ENCODE measurements around the gene RPL15.
"Not testable (repeated sequence)": the region's sequence is repeated elsewhere in the genome, so short reads cannot be mapped to it uniquely, and the experiment has no call there.

Gene RPL15

GRCh38 chr3:23877329-23877980 lies 39.5 kb upstream of the RPL15 start:
- Histone ChIP-seq H3K4me1 (peaks cover 7% of the 10 kb centered on the region), H3K79me2 (peaks cover 23% of the 10 kb centered on the region), H3K27me3 (ENCODE audit: control insufficient read depth, insufficient read depth, low read length) (no peaks in the 10 kb centered on the region), H3K4me3 (ENCODE audit: low read depth, low read length) (no peak overlapping the region), H3K4me2 (ENCODE audit: low read length) (no peak overlapping the region), H3K27ac (no peak overlapping the region), H2AFZ (no peak overlapping the region), H3K9me3 (ENCODE audit: control insufficient read depth, low read length) (no peaks in the 10 kb centered on the region), H3K36me3 (ENCODE audit: control insufficient read depth, insufficient read depth, low read length) (no peaks in the 10 kb centered on the region), H3K9ac (no peak overlapping the region)
- TF ChIP-seq CTCF (IDR thresholded peaks at IDR 0.05), result no peak

- TF ChIP-seq CTCF (IDR thresholded peaks at IDR 0.05), result no peak
- no peaks in the 10 kb centered on the region for H3K9me3 ChIP-seq (ENCODE audit: control insufficient read depth, low read length)
- H3K27ac ChIP-seq, result no peak overlapping the region
- no peaks in the 10 kb centered on the region for H3K27me3 ChIP-seq (ENCODE audit: control insufficient read depth, insufficient read depth, low read length)
- H3K4me1 ChIP-seq, result peaks cover 7% of the 10 kb centered on the region
- H3K4me3 ChIP-seq (ENCODE audit: low read depth, low read length), result no peak overlapping the region
- no peaks in the 10 kb centered on the region for H3K36me3 ChIP-seq (ENCODE audit: control insufficient read depth, insufficient read depth, low read length)
- H3K79me2 ChIP-seq, result peaks cover 21% of the 10 kb centered on the region
- no peak overlapping the region for H2AFZ ChIP-seq
- no peak overlapping the region for H3K9ac ChIP-seq
- no peak overlapping the region for H3K4me2 ChIP-seq (ENCODE audit: low read length)
Measured at GRCh38 chr3:23879485-23879884, 37.4 kb upstream of the RPL15 start.

GRCh38 chr3:23880703-23881339 lies 36.1 kb upstream of the RPL15 start:
- peaks cover 7% of the 10 kb centered on the region for H3K4me1 ChIP-seq
- H3K27me3 ChIP-seq (ENCODE audit: control insufficient read depth, insufficient read depth, low read length), result no peaks in the 10 kb centered on the region
- H3K9ac ChIP-seq, result no peak overlapping the region
- no peak for TF ChIP-seq CTCF (IDR thresholded peaks at IDR 0.05)
- H3K4me3 ChIP-seq (ENCODE audit: low read depth, low read length), result no peak overlapping the region
- no peaks in the 10 kb centered on the region for H3K36me3 ChIP-seq (ENCODE audit: control insufficient read depth, insufficient read depth, low read length)
- H3K79me2 ChIP-seq, result peaks cover 10% of the 10 kb centered on the region
- H3K4me2 ChIP-seq (ENCODE audit: low read length), result no peak overlapping the region
- H3K27ac ChIP-seq, result no peak overlapping the region
- no peaks in the 10 kb centered on the region for H3K9me3 ChIP-seq (ENCODE audit: control insufficient read depth, low read length)
- no peak overlapping the region for H2AFZ ChIP-seq

- not testable (repeated sequence) for H3K36me3 ChIP-seq (ENCODE audit: control insufficient read depth, insufficient read depth, low read length); H2AFZ ChIP-seq; H3K79me2 ChIP-seq; H3K27me3 ChIP-seq (ENCODE audit: control insufficient read depth, insufficient read depth, low read length); H3K9me3 ChIP-seq (ENCODE audit: control insufficient read depth, low read length); H3K4me3 ChIP-seq (ENCODE audit: low read depth, low read length); H3K9ac ChIP-seq; H3K27ac ChIP-seq; H3K4me2 ChIP-seq (ENCODE audit: low read length)
- H3K4me1 ChIP-seq, result peaks cover 11% of the 10 kb centered on the region
Measured at GRCh38 chr3:23881993-23882392, 34.9 kb upstream of the RPL15 start.

GRCh38 chr3:23882487-23882918 lies 34.4 kb upstream of the RPL15 start:
- no peak overlapping the region for H3K9ac ChIP-seq
- no peaks in the 10 kb centered on the region for H3K9me3 ChIP-seq (ENCODE audit: control insufficient read depth, low read length)
- H2AFZ ChIP-seq, result no peak overlapping the region
- H3K79me2 ChIP-seq, result peaks cover 6% of the 10 kb centered on the region
- no peaks in the 10 kb centered on the region for H3K27me3 ChIP-seq (ENCODE audit: control insufficient read depth, insufficient read depth, low read length)
- H3K36me3 ChIP-seq (ENCODE audit: control insufficient read depth, insufficient read depth, low read length), result no peaks in the 10 kb centered on the region
- H3K4me2 ChIP-seq (ENCODE audit: low read length), result no peak overlapping the region
- H3K4me1 ChIP-seq, result peaks cover 13% of the 10 kb centered on the region
- H3K4me3 ChIP-seq (ENCODE audit: low read depth, low read length), result no peak overlapping the region
- no peak overlapping the region for H3K27ac ChIP-seq
- TF ChIP-seq CTCF (IDR thresholded peaks at IDR 0.05), result no peak
